DMS53 treated with DMSO at 0.1 percent for 48 hours (cell line): ENCODE data around the gene EFHC1.
A peak's percentile ranks its signal among the peaks of the same experiment; 100 is the strongest.

Source experiments
- DNase-seq: peaks from one replicate; lab custom pipeline; 2025; ENCODE audit not compliant: unreplicated experiment; lab: John Stamatoyannopoulos, UW

Gene EFHC1

DNA sequence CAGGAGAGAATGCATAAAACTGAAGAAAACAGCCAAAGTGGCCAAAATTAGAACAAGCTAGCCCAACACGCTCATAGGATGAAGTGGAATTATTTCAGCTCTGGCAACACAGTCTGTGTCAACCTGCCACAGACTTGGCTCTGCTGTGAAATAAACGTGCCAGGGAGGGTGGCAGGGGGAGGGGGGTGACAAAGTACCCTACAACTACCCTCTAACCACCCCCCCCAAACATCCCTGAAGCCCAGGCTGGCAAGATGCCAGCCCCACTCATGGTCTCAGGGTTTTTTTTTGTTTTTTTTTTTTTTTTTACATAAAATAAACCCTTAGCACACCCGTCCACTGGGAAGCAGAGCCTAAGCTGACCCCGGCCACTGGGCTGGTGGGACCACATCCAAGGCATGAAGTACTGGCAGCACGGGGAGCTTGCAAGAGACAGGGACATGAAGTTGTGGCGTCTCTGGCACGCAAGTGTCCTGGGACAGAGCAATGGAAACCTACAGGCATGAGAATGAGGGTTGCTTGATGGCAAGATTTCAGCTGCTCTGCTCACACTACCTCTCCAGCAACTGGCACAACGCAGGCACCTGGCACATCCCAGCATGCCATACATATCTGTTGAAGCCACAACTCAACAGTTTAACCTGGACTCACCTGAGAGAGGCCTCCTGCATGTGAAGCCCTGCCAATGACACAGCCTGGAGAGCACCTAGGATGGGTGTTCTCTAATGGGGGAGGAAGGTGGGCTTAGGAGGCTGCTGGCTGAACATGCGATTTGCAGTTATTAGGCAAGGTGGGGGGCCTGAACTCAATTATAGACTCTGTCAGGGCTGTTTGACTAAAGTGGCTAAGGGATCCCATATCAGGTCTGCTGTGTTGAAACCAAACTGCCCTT, 80.3 kb downstream of the EFHC1 start:
- no peak for DNase-seq

DNA sequence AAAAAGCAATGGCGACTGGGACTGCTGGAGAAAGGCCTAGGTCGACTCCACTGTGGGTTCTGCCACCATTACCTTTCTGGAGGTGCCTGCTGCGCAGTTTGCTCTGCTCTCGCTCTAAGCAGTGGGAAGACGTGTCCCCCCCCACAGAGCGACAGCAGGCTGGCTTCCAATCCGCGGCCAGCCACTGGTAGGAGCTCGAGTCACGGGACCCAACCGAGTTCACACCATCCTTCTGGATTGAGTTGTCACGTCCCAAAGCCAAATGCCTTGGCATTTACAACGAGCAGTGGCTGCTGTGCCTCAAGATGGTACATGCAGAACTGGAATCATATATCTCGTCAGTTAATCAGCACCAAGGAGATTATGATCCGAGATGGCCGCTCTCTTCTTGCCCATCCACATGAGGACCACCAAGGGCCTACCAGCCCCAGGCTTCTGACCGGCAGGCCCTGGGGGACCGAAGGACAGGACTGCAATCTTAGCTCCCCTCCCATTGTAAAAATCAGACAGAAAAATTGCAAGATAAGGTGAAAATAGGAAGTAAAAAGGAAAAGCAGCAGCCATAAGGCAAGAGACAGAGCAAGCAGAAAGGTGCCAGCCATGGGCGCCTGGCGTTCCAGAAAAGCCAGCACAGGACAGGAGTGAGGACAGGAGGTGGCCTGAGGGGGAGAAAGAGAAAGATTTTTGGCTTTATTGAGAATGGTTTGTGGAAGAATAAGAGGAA, 82.3 kb downstream of the EFHC1 start:
- no peak for DNase-seq

DNA sequence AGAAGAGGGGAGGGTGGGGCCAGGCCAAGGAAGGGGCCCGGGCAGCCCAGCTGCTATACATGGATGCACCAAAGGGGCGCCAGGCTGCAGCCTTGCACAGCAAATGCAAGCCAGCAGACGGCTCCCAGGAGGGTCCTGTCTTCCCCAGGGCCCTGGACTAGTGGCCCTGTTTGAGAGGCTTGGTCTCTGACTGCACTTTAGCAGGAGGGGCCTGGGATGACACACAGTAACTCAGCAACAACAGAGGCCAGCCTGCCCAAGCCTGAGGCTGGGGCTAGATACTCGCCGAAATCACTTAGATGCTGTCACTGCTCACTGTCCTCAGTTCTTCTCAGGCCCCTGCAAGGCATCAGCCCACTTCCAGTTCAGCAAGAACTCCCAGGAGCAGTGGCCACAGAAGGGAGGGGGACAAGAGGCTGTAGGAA, 83.2 kb downstream of the EFHC1 start:
- peak; percentile 29 for DNase-seq

DNA sequence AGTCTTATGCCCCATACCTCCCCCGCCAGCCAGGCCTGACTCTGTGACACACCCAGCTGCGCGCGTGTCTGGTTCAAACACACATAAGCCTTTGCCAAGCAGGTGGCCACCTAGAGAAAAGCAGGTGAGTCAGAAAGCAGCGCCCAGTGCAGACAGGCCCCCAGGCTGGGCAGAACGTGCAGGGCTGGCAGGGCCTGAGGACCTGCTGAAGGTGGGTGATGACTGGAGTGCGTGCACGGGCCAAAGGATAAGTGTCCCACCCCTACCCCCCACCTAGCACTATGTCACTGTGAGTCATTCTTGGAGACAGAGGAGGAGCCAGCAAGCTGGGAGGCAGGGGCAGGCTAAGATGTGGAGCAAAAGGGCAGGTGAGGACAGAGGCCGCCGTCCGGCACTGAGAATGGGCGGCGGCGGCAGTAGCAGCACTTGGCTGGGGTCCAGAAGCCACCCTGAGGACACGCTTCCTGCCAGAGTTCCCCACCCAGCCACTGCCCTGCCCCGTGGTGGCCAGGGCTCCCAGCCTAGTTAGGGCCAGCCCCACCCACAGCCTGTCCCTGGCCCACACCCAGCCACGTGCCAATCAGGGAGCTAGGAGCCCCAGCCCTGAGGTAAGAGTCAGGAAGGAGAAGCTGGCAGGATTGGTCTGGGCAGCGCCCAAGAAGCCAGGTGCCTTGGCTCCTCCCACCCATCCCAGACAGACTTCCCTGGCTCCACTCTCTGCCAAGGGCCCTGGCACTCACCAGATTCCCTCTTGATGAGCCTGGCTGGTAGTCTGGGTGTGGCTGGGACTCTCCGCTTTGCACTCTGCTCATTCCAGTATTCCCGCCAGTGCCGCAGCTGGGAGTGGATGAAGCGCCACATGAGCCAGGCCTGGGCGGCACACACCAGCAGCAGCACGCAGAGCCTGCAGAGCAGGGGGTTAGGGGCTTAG, 84.0 kb downstream of the EFHC1 start:
- DNase-seq, result peak; percentile 87

DNA sequence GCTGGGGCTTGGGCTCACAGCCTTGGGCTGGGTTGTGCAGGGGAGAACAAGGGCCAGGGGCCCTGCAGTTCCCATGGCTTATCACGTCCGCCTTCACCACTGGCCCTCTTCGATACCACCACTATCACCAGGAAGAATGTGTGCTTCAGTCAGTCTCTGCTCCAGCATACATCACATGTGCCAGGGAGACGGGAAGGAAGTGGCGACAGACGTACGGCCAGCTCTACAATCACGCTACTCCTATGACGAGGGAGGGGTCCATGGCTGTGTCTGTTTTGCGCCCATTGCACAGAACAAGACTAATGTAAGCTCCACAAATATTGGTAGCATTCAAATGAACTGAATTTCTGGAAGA, 84.6 kb downstream of the EFHC1 start:
- DNase-seq, result no peak

DNA sequence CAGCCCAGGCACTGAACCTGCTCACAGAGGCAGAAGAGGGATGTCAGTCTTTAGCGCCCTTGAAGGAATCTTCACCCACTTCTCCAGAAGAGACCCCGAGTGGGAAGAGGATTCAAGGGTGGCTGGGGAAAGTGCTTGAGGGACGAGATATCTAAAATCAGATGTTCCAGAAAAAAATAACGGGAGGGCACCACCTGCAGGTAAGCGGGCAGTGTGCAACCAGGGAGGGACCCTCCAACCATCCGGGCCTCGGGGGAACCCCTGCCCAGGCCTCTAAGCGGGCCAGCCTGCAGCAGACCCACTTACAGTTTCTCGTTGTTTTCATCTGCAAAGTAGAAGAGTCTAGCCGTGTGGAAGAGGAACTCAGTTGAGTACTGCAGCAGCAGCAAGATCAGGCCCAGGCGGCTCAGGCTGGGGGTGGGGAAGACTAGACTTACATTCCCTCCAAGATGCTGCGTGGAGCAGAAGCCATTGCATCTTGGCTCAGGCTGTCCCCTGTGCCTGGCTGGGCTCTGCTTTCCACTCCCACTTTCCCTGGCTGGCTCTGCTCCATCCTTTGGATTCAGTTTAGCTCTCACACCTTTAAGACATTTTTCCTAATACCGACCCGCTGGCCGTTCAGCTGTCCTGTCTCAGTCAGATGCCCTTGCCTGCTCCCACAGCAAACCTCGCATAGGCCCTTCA, 85.7 kb downstream of the EFHC1 start:
- no peak for DNase-seq

DNA sequence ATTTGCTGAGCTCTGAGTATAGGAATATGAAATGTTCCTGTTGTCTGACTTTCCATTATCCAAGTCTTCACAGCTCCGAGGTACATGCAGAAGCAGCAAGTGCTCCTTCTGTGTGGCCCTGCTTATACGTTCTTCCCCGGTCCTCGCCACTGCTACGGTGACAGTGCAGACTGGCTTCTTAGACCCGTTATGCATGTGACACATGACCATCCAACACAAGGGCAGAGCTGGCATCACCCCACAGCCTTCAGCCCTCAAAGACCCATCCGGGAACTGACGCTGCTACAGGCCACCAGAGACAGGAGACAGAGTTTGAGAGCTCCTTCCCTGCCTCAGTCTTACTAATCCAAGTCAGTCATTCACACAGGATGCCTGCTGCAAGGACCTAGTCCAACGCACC, 86.3 kb downstream of the EFHC1 start:
- DNase-seq, result no peak

DNA sequence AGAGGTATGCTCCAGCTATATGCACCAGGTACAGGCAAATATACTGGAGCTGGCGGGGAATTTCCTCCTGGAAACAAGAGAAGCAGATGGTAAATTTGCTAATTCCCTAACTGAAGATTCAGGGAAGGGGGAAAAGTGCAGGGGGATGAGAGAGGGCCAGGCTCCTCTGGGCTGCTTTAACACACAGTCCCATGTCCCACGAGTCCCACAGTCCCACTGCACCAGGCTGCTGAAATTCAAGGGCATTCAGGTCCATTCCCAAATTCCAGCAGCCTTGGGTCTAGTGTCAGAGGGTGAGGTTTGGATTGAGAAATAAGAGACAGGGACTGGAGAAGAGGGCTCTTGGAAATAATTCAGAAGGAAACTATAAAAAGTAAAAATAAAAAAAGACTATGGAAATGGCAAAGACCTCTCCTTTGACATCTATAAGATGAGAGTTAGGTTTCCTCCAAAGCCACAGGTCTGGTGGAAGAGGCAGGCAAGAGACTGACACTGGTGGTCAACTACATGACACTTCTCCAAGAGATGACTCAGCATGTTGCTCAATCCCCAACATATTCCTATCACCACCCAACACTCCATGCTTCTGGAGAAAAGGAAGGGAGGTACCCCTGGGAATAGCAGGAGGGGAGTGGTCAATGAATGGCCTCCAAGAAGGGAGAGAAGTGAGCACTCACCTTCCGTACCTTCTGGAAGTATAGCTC, 87.6 kb downstream of the EFHC1 start:
- DNase-seq, result no peak

DNA sequence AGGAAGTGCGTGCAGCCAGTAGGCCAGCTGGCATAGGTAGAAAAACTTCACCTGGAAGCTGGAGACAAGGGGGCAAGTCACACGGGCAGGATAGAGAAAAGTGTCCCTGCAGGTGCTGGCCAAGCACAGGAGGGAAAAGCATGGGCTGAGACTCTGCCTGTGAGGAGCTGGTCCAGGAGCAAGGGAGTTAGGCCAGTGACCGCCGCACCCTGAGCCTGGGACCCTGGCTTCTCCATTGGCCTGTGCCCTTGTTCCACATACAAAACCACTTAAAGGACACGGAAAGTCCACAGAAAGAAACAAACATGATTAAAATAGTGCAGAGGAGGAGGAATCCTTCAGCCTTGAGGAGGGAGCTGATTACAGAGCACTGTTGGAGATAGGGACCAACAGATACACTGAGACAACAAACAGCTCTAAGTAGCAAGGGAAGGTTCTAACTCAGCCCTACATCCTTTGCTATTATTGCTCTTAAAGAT, 88.2 kb downstream of the EFHC1 start:
- no peak for DNase-seq

DNA sequence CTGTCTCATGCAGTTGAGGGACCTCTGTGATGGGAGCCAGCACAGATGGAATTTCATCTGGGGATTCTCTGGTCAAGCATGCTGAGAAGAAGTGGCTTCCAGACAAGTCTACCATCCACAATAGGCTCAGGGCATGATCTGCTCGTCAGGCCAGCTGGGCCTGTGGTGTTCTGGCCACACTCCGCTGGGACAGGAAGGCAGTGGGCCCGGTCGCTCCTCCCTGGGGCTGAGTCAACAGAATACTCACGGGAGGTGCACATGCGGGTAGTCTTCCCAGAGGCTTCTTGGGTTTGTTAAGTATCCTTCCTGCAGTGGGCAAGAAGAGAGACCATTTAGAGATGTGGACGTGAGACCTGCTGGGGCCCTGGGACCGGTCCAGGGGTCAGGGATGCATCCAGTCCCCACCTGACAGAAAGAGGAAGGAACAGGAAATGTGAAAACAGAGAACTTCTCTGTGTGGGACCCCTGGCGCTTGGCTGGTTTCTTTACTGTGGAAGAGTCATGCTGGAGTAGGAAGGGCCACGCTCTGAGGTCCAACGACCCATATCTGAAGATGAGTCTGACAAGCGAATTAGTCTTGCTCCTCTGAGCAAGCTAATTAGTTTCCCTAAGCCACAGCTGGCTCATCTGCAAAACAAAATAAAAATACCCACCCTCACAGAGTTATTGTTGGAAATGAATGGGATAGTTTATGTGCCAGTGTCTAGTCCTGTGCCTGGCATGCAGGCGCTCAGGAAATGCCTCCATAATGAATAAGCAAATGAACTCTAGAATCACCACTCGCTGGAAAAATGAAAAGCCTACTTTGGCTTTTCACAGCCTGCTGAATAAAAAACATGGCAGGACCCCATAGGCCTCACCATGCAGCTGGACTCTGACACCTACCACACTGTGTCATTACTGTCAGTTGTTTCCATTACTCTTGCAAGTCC, 89.4 kb downstream of the EFHC1 start:
- no peak for DNase-seq

DNA sequence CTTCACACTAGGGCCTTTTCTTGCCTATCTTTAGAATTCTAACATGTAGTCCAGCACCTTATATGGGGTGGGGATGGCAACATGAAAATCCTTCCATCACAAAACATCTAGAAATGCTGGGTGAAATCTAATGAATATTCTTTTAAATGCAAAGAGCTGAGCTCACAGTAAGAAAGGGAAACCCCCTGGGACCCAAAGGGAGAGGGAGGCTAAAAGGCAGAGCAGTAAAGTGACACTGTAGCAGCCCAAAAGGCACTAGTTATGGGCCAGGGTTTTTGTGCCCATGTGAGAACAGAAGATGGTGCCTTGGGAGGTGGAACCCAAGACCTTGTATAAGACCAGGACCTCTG, 90.0 kb downstream of the EFHC1 start:
- DNase-seq, result no peak

DNA sequence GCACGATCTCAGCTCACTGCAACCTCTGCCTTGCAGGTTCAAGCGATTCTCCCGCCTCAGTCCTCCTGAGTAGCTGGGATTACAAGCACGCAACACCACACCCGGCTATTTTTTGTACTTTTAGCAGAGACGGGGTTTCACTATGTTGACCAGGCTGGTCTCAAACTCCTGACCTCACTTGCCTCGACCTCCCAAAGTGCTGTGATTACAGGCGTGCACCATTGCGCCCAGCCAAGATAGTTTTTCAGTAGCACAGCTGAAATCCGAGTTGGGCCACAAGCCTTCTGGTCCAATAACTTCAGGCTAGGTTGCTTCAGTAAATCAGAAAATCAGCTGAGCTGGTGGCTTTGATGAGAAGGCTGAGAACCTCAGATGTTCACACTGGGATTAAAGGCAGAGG, 91.0 kb downstream of the EFHC1 start:
- DNase-seq, result no peak

DNA sequence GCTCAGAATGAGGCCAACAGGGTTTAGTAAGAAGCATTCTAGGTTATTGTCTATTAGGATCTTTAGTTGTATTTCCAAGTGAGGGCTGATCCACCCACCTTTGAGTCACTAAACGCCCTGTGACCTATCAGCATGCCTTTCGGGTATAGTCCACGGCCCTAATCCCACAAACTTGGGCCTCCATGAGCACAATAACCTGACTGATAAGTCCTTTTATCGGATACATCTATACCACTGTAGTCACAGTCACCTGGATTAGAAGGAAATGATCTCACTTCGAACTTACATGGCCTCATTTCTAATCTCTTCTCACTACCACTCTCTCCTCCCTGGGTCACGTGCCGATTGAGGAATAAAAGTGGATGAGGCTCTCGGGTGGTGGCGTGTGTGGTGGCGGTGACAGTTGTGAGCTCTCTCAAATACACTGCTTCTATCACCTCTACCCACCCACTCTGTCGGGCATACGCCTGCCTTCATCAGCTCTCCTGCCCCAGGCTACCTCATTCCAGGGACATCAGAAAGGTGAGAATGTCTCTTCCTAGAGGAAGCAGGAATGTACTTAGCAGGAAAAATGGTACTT, 91.5 kb downstream of the EFHC1 start:
- DNase-seq, result no peak

DNA sequence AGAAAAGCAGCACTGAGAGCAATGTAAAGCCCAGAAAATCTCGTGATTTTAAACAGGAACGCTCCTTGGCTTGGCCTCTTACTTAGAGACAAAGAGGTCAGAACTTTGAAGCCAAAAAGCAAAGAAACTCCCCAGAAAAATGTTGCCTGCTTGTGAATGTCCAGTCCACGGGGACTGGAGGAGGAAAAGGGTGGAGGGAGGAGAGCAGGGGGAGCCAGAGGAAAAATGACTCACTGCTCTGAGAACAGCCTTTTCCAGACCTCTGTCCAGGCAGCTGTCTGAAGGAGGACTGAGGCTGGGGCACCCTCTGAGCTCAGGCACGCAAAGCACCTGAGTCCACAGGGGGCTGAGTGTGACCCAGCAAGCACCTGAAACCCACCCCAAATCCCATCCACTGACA, 92.1 kb downstream of the EFHC1 start:
- DNase-seq, result no peak

DNA sequence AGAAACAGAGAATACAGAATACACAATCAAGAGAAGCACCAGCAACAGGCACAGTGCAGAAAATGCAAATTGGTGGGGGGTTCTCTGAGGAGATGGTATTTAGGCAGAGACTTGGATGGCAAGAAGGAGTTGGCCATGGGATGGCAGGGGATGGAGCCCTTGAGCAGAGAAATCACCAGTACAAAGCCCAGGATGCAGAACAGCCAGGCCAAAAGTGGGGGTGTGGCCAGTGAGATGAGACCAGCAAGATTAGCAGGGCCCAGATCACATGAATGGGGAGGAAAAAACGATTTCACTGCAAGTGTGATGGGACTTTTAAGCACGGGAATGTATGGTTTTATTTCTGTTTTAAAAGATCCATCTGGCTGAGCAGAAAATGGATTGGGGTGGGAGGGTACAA, 93.3 kb downstream of the EFHC1 start:
- DNase-seq, result no peak

DNA sequence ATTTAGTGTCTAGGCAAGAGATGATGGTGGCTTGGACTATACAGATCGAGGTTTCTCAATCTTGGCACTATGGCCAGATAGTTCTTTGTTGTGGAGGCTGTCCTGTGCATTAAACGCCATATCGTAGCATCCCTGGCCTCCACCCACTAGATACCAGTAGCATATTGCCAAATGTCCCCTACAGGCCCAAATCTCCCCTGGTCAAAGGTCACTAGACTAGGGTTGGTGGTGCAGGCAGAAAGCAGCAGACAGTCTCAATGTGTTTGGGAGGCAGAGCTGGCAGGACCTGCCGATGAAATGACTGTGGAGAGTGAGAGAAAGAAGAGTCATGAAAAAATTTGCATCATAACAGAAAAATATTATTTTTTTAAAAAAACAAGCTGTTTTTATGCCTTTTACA, 93.8 kb downstream of the EFHC1 start:
- no peak for DNase-seq

DNA sequence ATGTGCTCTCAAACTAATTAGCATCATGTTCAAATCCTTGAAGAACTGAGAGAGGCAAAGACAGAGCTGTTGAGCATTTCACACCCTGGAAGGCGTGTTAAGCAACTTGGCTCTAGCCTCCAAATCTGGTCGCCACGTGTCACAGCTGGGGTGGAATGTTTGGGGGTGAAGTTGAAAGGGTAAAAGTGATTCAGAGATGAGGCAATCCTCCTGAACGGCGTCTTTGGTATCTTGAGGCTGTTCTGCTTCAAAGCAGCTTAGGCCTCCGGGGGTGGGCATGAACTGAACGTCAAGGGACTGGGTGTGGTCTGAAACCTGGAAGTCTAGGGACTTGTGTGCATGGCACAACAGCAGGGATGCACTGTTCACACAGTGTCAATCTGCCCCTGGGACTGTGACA, 94.4 kb downstream of the EFHC1 start:
- no peak for DNase-seq

DNA sequence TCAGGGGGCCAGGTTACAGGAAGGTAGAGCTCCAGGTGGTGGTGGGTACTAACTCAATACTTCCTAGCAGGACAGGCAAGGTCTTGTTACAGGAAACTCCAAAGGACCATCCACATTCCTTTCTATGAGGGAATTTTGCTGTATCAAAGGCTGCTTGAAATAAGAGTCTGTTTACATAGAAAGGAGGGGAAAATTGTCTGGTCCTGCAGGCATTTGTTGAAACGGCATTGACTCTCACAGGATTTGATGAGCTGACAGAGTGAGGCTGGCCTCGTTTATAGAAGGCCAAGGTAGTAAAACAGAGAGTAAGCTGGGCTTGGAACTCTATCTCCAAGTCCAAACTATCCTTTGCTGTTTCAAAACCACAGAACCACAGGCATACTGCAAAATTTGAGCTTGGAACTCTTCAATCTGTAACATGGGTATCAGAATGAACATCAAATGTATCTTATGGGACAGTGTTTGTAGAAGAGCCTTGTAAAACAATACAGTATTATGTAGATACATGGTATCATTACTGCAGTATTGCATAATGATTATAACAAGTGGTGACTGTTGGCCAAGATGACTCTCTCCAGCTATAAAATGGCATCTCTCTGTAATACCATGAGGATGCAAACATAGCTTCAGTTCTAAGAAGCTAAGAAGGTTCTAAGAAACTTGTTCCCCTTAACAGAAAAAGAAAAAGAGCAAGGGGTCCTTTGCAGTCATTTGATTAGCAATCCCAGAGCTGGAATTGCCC, 95.2 kb downstream of the EFHC1 start:
- DNase-seq, result no peak
